Esophagus squamous epithelium (tissue), 5 donors: ENCODE measurements around the gene ADAMTSL1. TPM values are rescaled to one million over a fixed set of nuclear protein-coding genes. Genes with fewer than 3 reads are reported as not detected.

Experiments used
- DNase-seq: peaks from one replicate; lab custom pipeline; 2025; lab: John Stamatoyannopoulos, UW
- H3K27ac ChIP-seq, 4 donors: fragments of 200-600 bp; sonication (generic); one replicate each; pipeline ENCODE4 v1.5.1; 2016 to 2019; ENCODE audit warnings: mild to moderate bottlenecking in 1 of 4
- H3K27me3 ChIP-seq, 4 donors: fragments of 200-600 bp; sonication (generic); 1 replicate in 3 of 4; 2 replicates in 1 of 4; pipeline versions ENCODE4 v1.5.1 to v1.6.0; 2017 to 2021; ENCODE audit warnings: antibody characterized with exemption in 1 of 4
- H3K36me3 ChIP-seq, 3 donors: fragments of 200-600 bp; sonication (generic); one replicate each; pipeline ENCODE4 v1.5.1; 2016 to 2019
- H3K4me1 ChIP-seq, 3 donors: fragments of 200-600 bp; sonication (generic); one replicate each; pipeline ENCODE4 v1.5.1; 2017 to 2019
- H3K4me3 ChIP-seq, 4 donors: fragments of 200-600 bp; sonication (generic); 1 replicate in 3 of 4; 2 replicates in 1 of 4; pipeline ENCODE4 v1.5.1; 2016 to 2019; ENCODE audit warnings: mild to moderate bottlenecking in 2 of 4, moderate library complexity in 1 of 4
- H3K9me3 ChIP-seq, 3 donors: fragments of 200-600 bp; sonication (generic); one replicate each; pipeline ENCODE4 v1.5.1; 2016 to 2019
- POLR2A ChIP-seq, 4 donors: fragments of 450-650 bp; IDR thresholded peaks; one replicate each; pipeline ENCODE4 v1.6.1; 2017; ENCODE audit warnings: antibody characterized with exemption in 4 of 4, mild to moderate bottlenecking in 4 of 4, moderate library complexity in 3 of 4
- WGBS, 2 donors: methylation state at CpG; one replicate each; pipeline ENCODE4 v1.1.5; 2018; 5-methylcytosine and 5-hydroxymethylcytosine counted together
- intact Hi-C: fragments of 100-400 bp; cut with DNase I; formaldehyde crosslinking; loops from one replicate; pipeline ENCODE4 v1.15.0; 2022
- total RNA-seq, 4 donors: library from RNA; depleted of rRNA; stranded (reverse); fragments of >200 nt; gene quantifications; one replicate each; pipeline ENCODE4 v1.1.0, GENCODE V29; 2016
- TF ChIP-seq, protein P1 (sequence below), 6 experiments: fragments of 450-650 bp in 4 of 6; fragments of 200-600 bp in 2 of 6; sonication (generic) in 2 of 6; IDR thresholded peaks; one replicate each; pipeline ENCODE4 v1.5.1; 2016 to 2019; ENCODE audit warnings: antibody characterized with exemption in 6 of 6, mild to moderate bottlenecking in 4 of 6, moderate library complexity in 4 of 6
- donor health status: DM: yes; HTN: yes; CAD: no.

Gene ADAMTSL1
- total RNA-seq, 4 donors from 2014 or later, result 0.80 to 23.7 (median 2.3) TPM

DNA sequence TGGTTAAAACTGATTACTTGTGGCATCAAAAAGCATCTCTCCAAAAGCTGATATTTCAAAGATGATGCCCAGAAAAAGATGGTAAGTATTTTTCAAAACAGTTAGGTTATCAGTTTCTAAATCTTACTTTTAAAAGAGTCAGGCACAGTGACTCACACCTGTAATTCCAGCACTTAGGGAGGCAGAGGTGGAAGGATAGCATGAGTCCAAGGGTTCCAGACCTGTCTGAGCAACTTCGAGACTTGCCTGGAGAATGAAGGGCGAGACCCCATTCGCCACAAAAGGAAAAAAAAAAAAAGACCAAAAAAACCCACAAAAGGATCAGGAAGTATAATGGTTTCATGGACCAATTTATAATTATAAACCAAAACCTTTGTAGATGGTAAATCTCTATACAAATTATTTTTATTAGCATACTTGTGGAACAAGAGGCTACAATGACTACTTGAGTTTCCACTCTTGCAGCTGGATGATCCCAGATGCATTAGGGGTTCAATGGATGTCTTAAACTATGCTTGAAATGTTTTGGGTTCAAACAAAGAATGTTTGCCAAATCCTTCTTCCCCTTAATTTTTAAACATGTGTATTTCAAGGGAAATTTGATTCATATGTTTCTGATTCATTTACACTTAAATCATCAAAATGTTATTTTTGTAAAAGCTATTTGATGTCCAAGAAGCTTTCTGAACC, 96.1 kb downstream of the ADAMTSL1 start:
- 47 to 58% methylated on average over 3 of the region's 3 CpGs for WGBS, 2 donors
- no peaks in the 10 kb centered on the region for H3K36me3 ChIP-seq
- intact Hi-C loops, result no loop called here
- no peak overlapping the region for H3K4me3 ChIP-seq
- no peaks in the 10 kb centered on the region for H3K9me3 ChIP-seq
- TF ChIP-seq POLR2A (IDR thresholded peaks at IDR 0.05), result no peak
- TF ChIP-seq, protein P1, sequence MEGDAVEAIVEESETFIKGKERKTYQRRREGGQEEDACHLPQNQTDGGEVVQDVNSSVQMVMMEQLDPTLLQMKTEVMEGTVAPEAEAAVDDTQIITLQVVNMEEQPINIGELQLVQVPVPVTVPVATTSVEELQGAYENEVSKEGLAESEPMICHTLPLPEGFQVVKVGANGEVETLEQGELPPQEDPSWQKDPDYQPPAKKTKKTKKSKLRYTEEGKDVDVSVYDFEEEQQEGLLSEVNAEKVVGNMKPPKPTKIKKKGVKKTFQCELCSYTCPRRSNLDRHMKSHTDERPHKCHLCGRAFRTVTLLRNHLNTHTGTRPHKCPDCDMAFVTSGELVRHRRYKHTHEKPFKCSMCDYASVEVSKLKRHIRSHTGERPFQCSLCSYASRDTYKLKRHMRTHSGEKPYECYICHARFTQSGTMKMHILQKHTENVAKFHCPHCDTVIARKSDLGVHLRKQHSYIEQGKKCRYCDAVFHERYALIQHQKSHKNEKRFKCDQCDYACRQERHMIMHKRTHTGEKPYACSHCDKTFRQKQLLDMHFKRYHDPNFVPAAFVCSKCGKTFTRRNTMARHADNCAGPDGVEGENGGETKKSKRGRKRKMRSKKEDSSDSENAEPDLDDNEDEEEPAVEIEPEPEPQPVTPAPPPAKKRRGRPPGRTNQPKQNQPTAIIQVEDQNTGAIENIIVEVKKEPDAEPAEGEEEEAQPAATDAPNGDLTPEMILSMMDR (IDR thresholded peaks at IDR 0.05), result no peak
- H3K4me1 ChIP-seq, result no peaks in the 10 kb centered on the region
- no peak overlapping the region for H3K27ac ChIP-seq
- H3K27me3 ChIP-seq, result no peaks in the 10 kb centered on the region
- no peak for DNase-seq

DNA sequence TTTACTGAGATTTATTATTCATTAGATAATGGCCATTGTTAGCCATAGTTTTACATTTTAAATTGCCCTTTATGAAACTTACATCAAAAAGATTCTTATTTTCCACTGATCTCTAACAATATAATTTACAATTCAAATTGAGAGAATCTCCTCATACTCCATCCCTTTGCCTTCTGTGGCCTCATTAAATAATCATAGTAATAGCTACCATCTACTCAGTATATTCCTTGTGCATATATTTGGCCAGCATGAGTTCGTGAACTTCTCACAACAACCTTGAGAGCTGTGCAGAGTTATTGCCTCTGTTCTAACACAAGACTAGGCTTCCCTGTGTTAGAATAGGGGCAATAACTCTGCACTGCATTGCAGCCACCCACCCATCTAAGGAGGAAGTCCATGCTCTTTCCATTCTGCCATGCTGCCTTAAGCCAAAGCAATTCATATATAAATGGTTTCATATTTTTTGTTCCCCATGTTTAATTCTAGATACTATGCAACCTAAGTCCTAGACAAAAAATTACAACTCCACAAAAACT, 99.1 kb downstream of the ADAMTSL1 start:
- TF ChIP-seq, protein P1 (IDR thresholded peaks at IDR 0.05), result no peak
- TF ChIP-seq POLR2A (IDR thresholded peaks at IDR 0.05), result no peak
- 79 to 88% methylated on average over 1 of the region's 1 CpG for WGBS, 2 donors
- intact Hi-C loops, result no loop called here
- no peaks in the 10 kb centered on the region for H3K9me3 ChIP-seq
- H3K27ac ChIP-seq, result no peak overlapping the region
- DNase-seq, result no peak
- no peaks in the 10 kb centered on the region for H3K27me3 ChIP-seq
- H3K36me3 ChIP-seq, result no peaks in the 10 kb centered on the region
- H3K4me1 ChIP-seq, result no peaks in the 10 kb centered on the region
- no peak overlapping the region for H3K4me3 ChIP-seq

DNA sequence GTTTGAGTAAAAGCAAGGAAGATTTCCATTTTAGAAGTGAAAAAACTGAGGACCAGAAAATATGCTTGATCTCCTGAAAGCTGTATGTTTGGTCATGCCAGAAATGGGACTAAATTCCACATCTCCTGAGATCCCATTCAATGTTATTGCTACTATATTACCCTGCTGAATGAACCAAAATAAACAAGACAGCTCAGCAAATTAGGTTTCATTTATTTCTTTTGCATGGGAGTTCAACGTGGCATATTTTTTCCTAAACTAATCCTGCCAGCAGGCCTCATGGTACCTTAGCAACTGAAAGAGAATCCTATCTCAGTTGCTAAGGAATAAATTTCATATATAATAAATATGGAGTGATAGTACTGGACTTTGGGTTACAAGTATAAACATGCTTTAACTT, 101.7 kb downstream of the ADAMTSL1 start:
- H3K27ac ChIP-seq, result no peak overlapping the region
- no peak for DNase-seq
- intact Hi-C loops, result no loop called here
- H3K4me3 ChIP-seq, result no peak overlapping the region
- WGBS, 2 donors, result 18 to 41% methylated on average over 1 of the region's 1 CpG
- H3K36me3 ChIP-seq, result no peaks in the 10 kb centered on the region
- TF ChIP-seq, protein P1 (IDR thresholded peaks at IDR 0.05), result no peak
- TF ChIP-seq POLR2A (IDR thresholded peaks at IDR 0.05), result no peak
- no peaks in the 10 kb centered on the region for H3K4me1 ChIP-seq
- no peaks in the 10 kb centered on the region for H3K27me3 ChIP-seq
- no peaks in the 10 kb centered on the region for H3K9me3 ChIP-seq

DNA sequence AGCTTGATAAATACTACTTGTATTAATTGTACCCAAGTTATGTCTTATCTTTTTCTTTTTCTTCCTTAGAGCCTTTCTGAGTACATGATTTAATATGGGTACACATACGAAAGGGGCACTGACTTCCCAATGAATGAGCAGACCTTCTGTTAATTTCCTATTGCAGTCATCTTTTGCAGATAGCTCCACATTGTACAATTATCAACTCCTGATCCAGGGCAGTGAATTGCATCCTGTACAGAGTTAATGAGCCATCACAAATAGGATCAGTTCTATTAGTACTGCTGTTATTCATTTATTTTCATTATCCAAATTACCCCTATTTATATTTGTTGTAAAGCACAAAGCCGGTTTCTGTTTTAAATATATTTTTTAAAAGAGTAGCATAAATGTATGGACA, 105.6 kb downstream of the ADAMTSL1 start:
- H3K36me3 ChIP-seq, result no peaks in the 10 kb centered on the region
- H3K4me3 ChIP-seq, result no peak overlapping the region
- H3K27me3 ChIP-seq, result no peaks in the 10 kb centered on the region
- WGBS, 2 donors, result 89 to 91% methylated on average over 2 of the region's 2 CpGs
- intact Hi-C loops, result no loop called here
- no peaks in the 10 kb centered on the region for H3K9me3 ChIP-seq
- H3K27ac ChIP-seq, result no peak overlapping the region
- TF ChIP-seq, protein P1 (IDR thresholded peaks at IDR 0.05), result no peak
- TF ChIP-seq POLR2A (IDR thresholded peaks at IDR 0.05), result no peak
- no peak for DNase-seq
- H3K4me1 ChIP-seq, result no peaks in the 10 kb centered on the region

DNA sequence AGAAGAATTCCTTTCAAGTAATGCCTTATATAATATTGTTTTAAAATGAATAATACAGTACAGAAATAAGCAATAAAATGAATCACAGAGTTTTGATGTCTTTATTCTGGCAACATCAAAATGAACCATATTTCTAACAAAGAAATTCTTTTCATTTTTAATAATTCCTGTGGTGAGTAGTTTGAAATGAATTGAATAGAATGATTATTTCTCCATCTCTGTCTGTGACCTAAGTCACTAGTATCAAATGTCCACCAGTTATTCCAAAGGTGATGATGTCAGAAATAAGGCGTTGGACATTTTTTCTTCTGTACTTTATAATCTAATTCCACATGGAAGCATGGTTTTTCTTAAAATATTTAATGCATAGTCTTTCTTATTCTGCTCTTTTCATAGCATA, 106.2 kb downstream of the ADAMTSL1 start:
- Histone ChIP-seq H3K27ac (no peak overlapping the region), H3K27me3 (no peaks in the 10 kb centered on the region), H3K4me1 (no peaks in the 10 kb centered on the region), H3K9me3 (no peaks in the 10 kb centered on the region), H3K36me3 (no peaks in the 10 kb centered on the region), H3K4me3 (no peak overlapping the region)
- intact Hi-C loops, result no loop called here
- no peak for DNase-seq
- no peak for TF ChIP-seq POLR2A (IDR thresholded peaks at IDR 0.05)
- TF ChIP-seq, protein P1 (IDR thresholded peaks at IDR 0.05), result no peak
- 75 to 82% methylated on average over 1 of the region's 1 CpG for WGBS, 2 donors
